GM23338 (cell line): ENCODE measurements around the gene CASQ2. TPM values are rescaled to one million over a fixed set of nuclear protein-coding genes. Genes with fewer than 3 reads are reported as not detected.
A peak's percentile ranks its signal among the peaks of the same experiment; 100 is the strongest.

Experiments
- ATAC-seq: fragments of 200-7000 bp; cut with Tn5 transposase; 3 replicates; pipeline ENCODE4 v1.9.1; 2020
- DNase-seq: peaks from one replicate; pipeline ENCODE4 v3.0.0-alpha.2; 2015; ENCODE audit warnings: low spot score
- H2AFZ ChIP-seq: fragments of 200-600 bp; sonication (generic); 2 replicates; pipeline ENCODE4 v1.8.0; 2016; ENCODE audit warnings: antibody characterized with exemption, mild to moderate bottlenecking, moderate library complexity
- H3F3A ChIP-seq: fragments of 200-600 bp; sonication (generic); replicated peaks from 2 replicates; pipeline ENCODE4 v1.8.0; 2017; ENCODE audit warnings: antibody characterized with exemption, mixed run types, low read depth
- H3K27ac ChIP-seq: fragments of 200-600 bp; sonication (generic); 2 replicates; pipeline ENCODE4 v1.6.1; 2016; ENCODE audit warnings: low read depth
- H3K27me3 ChIP-seq: fragments of 200-600 bp; sonication (generic); 2 replicates; pipeline ENCODE4 v1.8.0; 2016; ENCODE audit warnings: mild to moderate bottlenecking, mixed run types, moderate library complexity; ENCODE audit not compliant: insufficient read depth
- H3K36me3 ChIP-seq: fragments of 200-600 bp; sonication (generic); 2 replicates; pipeline ENCODE4 v1.8.0; 2016; ENCODE audit warnings: mild to moderate bottlenecking; ENCODE audit not compliant: insufficient read depth
- H3K4me1 ChIP-seq: fragments of 200-600 bp; sonication (generic); 2 replicates; pipeline ENCODE4 v1.8.0; 2016; ENCODE audit warnings: mild to moderate bottlenecking, moderate library complexity; ENCODE audit not compliant: insufficient read depth
- H3K4me2 ChIP-seq: fragments of 200-600 bp; sonication (generic); 2 replicates; pipeline ENCODE4 v1.7.1; 2017; ENCODE audit warnings: mixed run types
- H3K4me3 ChIP-seq: fragments of 200-600 bp; sonication (generic); 2 replicates; pipeline ENCODE4 v1.6.1; 2016; ENCODE audit warnings: mixed run types
- H3K79me2 ChIP-seq: fragments of 200-600 bp; sonication (generic); replicated peaks from 2 replicates; pipeline ENCODE4 v1.8.0; 2017; ENCODE audit warnings: mild to moderate bottlenecking; ENCODE audit not compliant: insufficient read depth
- H3K9me2 ChIP-seq: fragments of 200-600 bp; sonication (generic); 2 replicates; pipeline ENCODE4 v1.8.0; 2017; ENCODE audit not compliant: insufficient read depth
- H4K20me1 ChIP-seq: fragments of 200-600 bp; sonication (generic); replicated peaks from 2 replicates; pipeline ENCODE4 v1.8.0; 2017; ENCODE audit warnings: mild to moderate bottlenecking; ENCODE audit not compliant: insufficient read depth
- H3K27ac Mint-ChIP-seq: 2 replicates; pipeline ENCODE4 v1.8.0; 2020; ENCODE audit warnings: inconsistent platforms, mild to moderate bottlenecking, moderate library complexity, mixed read lengths
- H3K27me3 Mint-ChIP-seq: 3 replicates; pipeline ENCODE4 v1.8.0; 2022; ENCODE audit warnings: low read depth, mild to moderate bottlenecking, moderate library complexity, mixed read lengths, inconsistent platforms; ENCODE audit not compliant: insufficient read depth, poor library complexity
- H3K36me3 Mint-ChIP-seq: 3 replicates; pipeline ENCODE4 v1.8.0; 2021; ENCODE audit warnings: low read depth, mild to moderate bottlenecking, inconsistent platforms, moderate library complexity, mixed read lengths
- H3K4me1 Mint-ChIP-seq: 3 replicates; pipeline ENCODE4 v1.8.0; 2020; ENCODE audit warnings: mild to moderate bottlenecking, inconsistent platforms, mixed read lengths
- H3K4me3 Mint-ChIP-seq: 3 replicates; pipeline ENCODE4 v1.8.0; 2021; ENCODE audit warnings: moderate library complexity, mild to moderate bottlenecking, inconsistent platforms, mixed read lengths
- H3K9me3 Mint-ChIP-seq: 3 replicates; pipeline ENCODE4 v1.8.0; 2020; ENCODE audit warnings: moderate library complexity, mild to moderate bottlenecking, inconsistent platforms, mixed read lengths
- CREB1 ChIP-seq: fragments of 250-450 bp; sonication (Bioruptor Pico); IDR thresholded peaks from 2 replicates; pipeline ENCODE4 v1.5.0; 2020; ENCODE audit warnings: low read depth, mild to moderate bottlenecking, moderate library complexity
- CTCF ChIP-seq, 2 experiments: fragments of 200-600 bp in 1 of 2; sonication (generic) in 1 of 2; conservative IDR thresholded peaks; 2 replicates each; pipeline versions ENCODE4 v1.5.1 to v1.6.1; 2016 to 2017; ENCODE audit warnings: antibody characterized with exemption in 2 of 2, low read depth in 2 of 2, mild to moderate bottlenecking in 2 of 2, moderate library complexity in 1 of 2
- ETS1 ChIP-seq: IDR thresholded peaks from 2 replicates; pipeline ENCODE4 v1.6.1; 2016; ENCODE audit warnings: antibody characterized with exemption
- EZH2 ChIP-seq: fragments of 200-600 bp; sonication (generic); IDR thresholded peaks from one replicate; pipeline ENCODE4 v1.8.0; 2017; ENCODE audit warnings: antibody characterized with exemption, mild to moderate bottlenecking, low read depth; ENCODE audit not compliant: unreplicated experiment
- EZH2phosphoT487 ChIP-seq: fragments of 200-600 bp; sonication (generic); IDR thresholded peaks from one replicate; pipeline ENCODE4 v1.8.1; 2018; ENCODE audit warnings: antibody characterized with exemption; ENCODE audit not compliant: unreplicated experiment
- JUNB ChIP-seq: IDR thresholded peaks from one replicate; pipeline ENCODE4 v1.6.1; 2016; ENCODE audit warnings: antibody characterized with exemption; ENCODE audit not compliant: unreplicated experiment
- NANOG ChIP-seq: IDR thresholded peaks from 2 replicates; pipeline ENCODE4 v1.6.1; 2016; ENCODE audit warnings: antibody characterized with exemption, borderline replicate concordance
- POLR2AphosphoS5 ChIP-seq: IDR thresholded peaks from 2 replicates; pipeline ENCODE4 v1.6.1; 2016; ENCODE audit warnings: antibody characterized with exemption, low read depth
- REST ChIP-seq: IDR thresholded peaks from one replicate; pipeline ENCODE4 v1.6.1; 2018; ENCODE audit warnings: antibody characterized with exemption; ENCODE audit not compliant: unreplicated experiment
- STAT1 ChIP-seq: IDR thresholded peaks from one replicate; pipeline ENCODE4 v1.6.1; 2016; ENCODE audit warnings: antibody characterized with exemption; ENCODE audit not compliant: unreplicated experiment
- ZNF114 ChIP-seq: fragments of 250-450 bp; sonication (Bioruptor Pico); IDR thresholded peaks from 2 replicates; pipeline ENCODE4 v1.5.0; 2020; ENCODE audit warnings: mild to moderate bottlenecking, moderate library complexity
- ZNF331 ChIP-seq: fragments of 250-450 bp; sonication (Bioruptor Pico); IDR thresholded peaks from 2 replicates; pipeline ENCODE4 v1.5.0; 2020; ENCODE audit warnings: low read depth, mild to moderate bottlenecking, moderate library complexity
- ZNF462 ChIP-seq: fragments of 250-450 bp; sonication (Bioruptor Pico); IDR thresholded peaks from 2 replicates; pipeline ENCODE4 v1.5.0; 2020; ENCODE audit warnings: mild to moderate bottlenecking, moderate library complexity
- polyA plus RNA-seq: library from polyadenylated mRNA; unstranded; fragments of >200 nt; fragmentation: Nextera tagmentation; extraction: Ambion mirVana; gene quantifications from 2 replicates; pipeline ENCODE4 v1.2.1, GENCODE V29; 2016
- total RNA-seq: library from RNA; depleted of rRNA; stranded (reverse); fragments of >200 nt; shearing (Covaris generic); gene quantifications from 2 replicates; pipeline ENCODE4 v1.2.3, GENCODE V29; 2014

Gene CASQ2
- total and polyA plus RNA-seq, 2 experiments from 2014 or later, result not detected

GRCh38 chr1:115660151-115660550 is 108.4 kb downstream of the CASQ2 start:
- 0 out of 2 replicates have a peak, but pooled peaks cover 5% of the 10 kb centered on the region for H3K9me2 ChIP-seq
- no peaks in the 10 kb centered on the region for H3K27me3 ChIP-seq
- H3K4me1 Mint-ChIP-seq, result peaks cover 26% of the 10 kb centered on the region
- H3K36me3 ChIP-seq, result peaks cover 8% of the 10 kb centered on the region; the same call in 1 of the 2 replicates
- no peak overlapping the region for H3K4me3 Mint-ChIP-seq
- H3K79me2 ChIP-seq, result peaks cover 33% of the 10 kb centered on the region
- H4K20me1 ChIP-seq, result no peaks in the 10 kb centered on the region; the same call in 1 of the 2 replicates
- 0 out of 2 replicates have a peak overlapping the region, but pooled peaks have one; percentile 34 for H3K4me2 ChIP-seq
- H3K27ac Mint-ChIP-seq, result peak overlapping the region; percentile 74; the same call in 1 of the 2 replicates
- H3K9me3 Mint-ChIP-seq, result no peaks in the 10 kb centered on the region
- no peaks in the 10 kb centered on the region for H3F3A ChIP-seq
- H3K4me3 ChIP-seq, result no peak overlapping the region
- ATAC-seq, result peak; percentile 62
- peaks cover 2% of the 10 kb centered on the region for H3K27me3 Mint-ChIP-seq
- DNase-seq, result peak; percentile 31
- peak overlapping the region; percentile 61; the same call in 1 of the 2 replicates for H3K27ac ChIP-seq
- no peak for TF ChIP-seq NANOG
- no peak for TF ChIP-seq CREB1
- no peak for TF ChIP-seq ZNF114 (CRISPR knock-in tag)
- no peak for TF ChIP-seq POLR2AphosphoS5
- no peak for TF ChIP-seq EZH2
- no peak for TF ChIP-seq STAT1
- no peak for TF ChIP-seq CTCF (conservative IDR thresholded peaks at IDR 0.05; ENCODE audit: low read depth in 2 of 2)
- TF ChIP-seq ETS1, result no peak
- no peak for TF ChIP-seq EZH2phosphoT487
- TF ChIP-seq REST, result no peak
- TF ChIP-seq ZNF462 (CRISPR knock-in tag), result no peak
- no peak for TF ChIP-seq JUNB
- TF ChIP-seq ZNF331 (CRISPR knock-in tag), result no peak
- peaks cover 29% of the 10 kb centered on the region for H3K36me3 Mint-ChIP-seq
- no peak overlapping the region for H2AFZ ChIP-seq
- H3K4me1 ChIP-seq, result peaks cover 14% of the 10 kb centered on the region
